Colonic mucosa (tissue), 4 donors: ENCODE results near the gene LYSMD4. TPM values are rescaled to one million over a fixed set of nuclear protein-coding genes. Genes with fewer than 3 reads are reported as not detected.

Experiments
- DNase-seq: peaks from one replicate; pipeline ENCODE4 v3.0.0-alpha.2; 2020
- H3K27ac ChIP-seq: fragments of 200-600 bp; one replicate; pipeline ENCODE4 v1.8.0; 2021
- H3K27me3 ChIP-seq: fragments of 200-600 bp; one replicate; pipeline ENCODE4 v1.8.0; 2021
- H3K36me3 ChIP-seq: fragments of 200-600 bp; one replicate; pipeline ENCODE4 v1.8.0; 2021
- H3K4me1 ChIP-seq: fragments of 200-600 bp; one replicate; pipeline ENCODE4 v1.8.0; 2021; ENCODE audit warnings: mild to moderate bottlenecking
- H3K4me3 ChIP-seq: fragments of 200-600 bp; one replicate; pipeline ENCODE4 v1.8.0; 2021
- H3K9ac ChIP-seq, 2 donors: one replicate each; pipeline ENCODE4 v1.7.0; 2013; ENCODE audit warnings: control low read depth in 2 of 2, low read depth in 2 of 2, low read length in 2 of 2
- H3K9me3 ChIP-seq: fragments of 200-600 bp; one replicate; pipeline ENCODE4 v1.8.0; 2021
- CTCF ChIP-seq: fragments of 200-600 bp; IDR thresholded peaks from one replicate; pipeline ENCODE4 v1.8.0; 2022; ENCODE audit warnings: antibody characterized with exemption, mild to moderate bottlenecking
- intact Hi-C: fragments of 100-400 bp; cut with DNase I; formaldehyde crosslinking; loops from one replicate; pipeline ENCODE4 v1.14.1; 2022
- total RNA-seq, 2 donors: library from RNA; stranded (reverse); fragmentation: NEBNext Ultra II Directional in 1 of 2; extraction: Animal tissue kit (Norgen Biotek cat#: 25700) in 1 of 2; gene quantifications; one replicate each; pipeline ENCODE4 v1.2.1, GENCODE V29; 2021
- donor health status: healthy.
- donor health status: DM: no; HTN: no; CAD: no.
- donor health status: DM: no; HTN: no; CAD: no.

The LYSMD4 gene
- total RNA-seq, 2 donors from 2014 or later: 8.2 to 9.1 TPM

GRCh38 chr15:99729327-99729726, 3.9 kb downstream of the LYSMD4 start:
- intact Hi-C loops: no loop called here
- no peak overlapping the region for H3K4me3 ChIP-seq
- no peak overlapping the region for H3K27ac ChIP-seq
- no peak for DNase-seq
- no peaks in the 10 kb centered on the region for H3K9me3 ChIP-seq
- H3K4me1 ChIP-seq: no peaks in the 10 kb centered on the region
- no peaks in the 10 kb centered on the region for H3K36me3 ChIP-seq
- no peak overlapping the region for H3K9ac ChIP-seq
- H3K27me3 ChIP-seq: no peaks in the 10 kb centered on the region
- TF ChIP-seq CTCF: no peak

GRCh38 chr15:99728916-99729315, 4.3 kb downstream of the LYSMD4 start:
- Histone ChIP-seq H3K27me3 (no peaks in the 10 kb centered on the region), H3K27ac (no peak overlapping the region), H3K9ac (no peak overlapping the region), H3K4me3 (no peak overlapping the region), H3K9me3 (no peaks in the 10 kb centered on the region), H3K36me3 (no peaks in the 10 kb centered on the region), H3K4me1 (no peaks in the 10 kb centered on the region)
- no peak for TF ChIP-seq CTCF
- DNase-seq: no peak
- intact Hi-C loops: no loop called here

GRCh38 chr15:99727733-99728132, 5.5 kb downstream of the LYSMD4 start:
- Histone ChIP-seq H3K4me3 (no peak overlapping the region), H3K9me3 (no peaks in the 10 kb centered on the region), H3K4me1 (no peaks in the 10 kb centered on the region), H3K9ac (no peak overlapping the region), H3K27ac (no peak overlapping the region), H3K27me3 (no peaks in the 10 kb centered on the region), H3K36me3 (no peaks in the 10 kb centered on the region)
- intact Hi-C loops: no loop called here
- DNase-seq: no peak
- TF ChIP-seq CTCF: no peak

GRCh38 chr15:99727330-99727729, 5.9 kb downstream of the LYSMD4 start:
- Histone ChIP-seq H3K9ac (no peak overlapping the region), H3K27ac (no peak overlapping the region), H3K36me3 (no peaks in the 10 kb centered on the region), H3K4me1 (no peaks in the 10 kb centered on the region), H3K4me3 (no peak overlapping the region), H3K9me3 (no peaks in the 10 kb centered on the region), H3K27me3 (no peaks in the 10 kb centered on the region)
- intact Hi-C loops: no loop called here
- TF ChIP-seq CTCF: no peak
- DNase-seq: no peak

- no peak for TF ChIP-seq CTCF
- Histone ChIP-seq H3K36me3 (no peaks in the 10 kb centered on the region), H3K4me3 (no peak overlapping the region), H3K4me1 (no peaks in the 10 kb centered on the region), H3K9me3 (no peaks in the 10 kb centered on the region), H3K9ac (no peak overlapping the region), H3K27me3 (no peaks in the 10 kb centered on the region), H3K27ac (no peak overlapping the region)
- intact Hi-C loops: no loop called here
- DNase-seq: no peak
Measured at GRCh38 chr15:99726333-99726732, 6.9 kb downstream of the LYSMD4 start.

- H3K4me1 ChIP-seq: no peaks in the 10 kb centered on the region
- no peaks in the 10 kb centered on the region for H3K36me3 ChIP-seq
- TF ChIP-seq CTCF: no peak
- no peak overlapping the region for H3K9ac ChIP-seq
- no peaks in the 10 kb centered on the region for H3K9me3 ChIP-seq
- no peak for DNase-seq
- H3K27me3 ChIP-seq: no peaks in the 10 kb centered on the region
- intact Hi-C loops: no loop called here
- H3K27ac ChIP-seq: no peak overlapping the region
- no peak overlapping the region for H3K4me3 ChIP-seq
Measured at GRCh38 chr15:99722406-99722805, 10.8 kb downstream of the LYSMD4 start.
